Fibroblast of skin of right biceps (primary cell): ENCODE data around the gene PLCB1.

Source experiments
- DNase-seq: peaks from one replicate; pipeline ENCODE4 v3.0.0-alpha.2; 2013

The PLCB1 gene

GRCh38 chr20:8865636-8866035, 733.6 kb downstream of the PLCB1 start:
- DNase-seq: no peak

GRCh38 chr20:8867038-8867740, 735.1 kb downstream of the PLCB1 start:
- no peak for DNase-seq

GRCh38 chr20:8870652-8871051, 738.6 kb downstream of the PLCB1 start:
- no peak for DNase-seq

- no peak for DNase-seq
Observed at GRCh38 chr20:8874437-8874836, 742.4 kb downstream of the PLCB1 start.

GRCh38 chr20:8875586-8875985, 743.5 kb downstream of the PLCB1 start:
- DNase-seq: no peak

- no peak for DNase-seq
Observed at GRCh38 chr20:8876366-8876765, 744.3 kb downstream of the PLCB1 start.

GRCh38 chr20:8877294-8877693, 745.2 kb downstream of the PLCB1 start:
- no peak for DNase-seq

- no peak for DNase-seq
Observed at GRCh38 chr20:8879669-8880068, 747.6 kb downstream of the PLCB1 start.

- DNase-seq: no peak
Observed at GRCh38 chr20:8880085-8880853, 748.2 kb downstream of the PLCB1 start.

- DNase-seq: no peak
Observed at GRCh38 chr20:8891039-8891438, 759.0 kb downstream of the PLCB1 start.

GRCh38 chr20:8895472-8895871, 763.4 kb downstream of the PLCB1 start:
- no peak for DNase-seq

GRCh38 chr20:8898823-8899222, 766.8 kb downstream of the PLCB1 start:
- DNase-seq: no peak

GRCh38 chr20:8901237-8902025, 769.4 kb downstream of the PLCB1 start:
- peak; percentile 1 for DNase-seq

- DNase-seq: no peak
Observed at GRCh38 chr20:8903655-8904605, 771.9 kb downstream of the PLCB1 start.

- no peak for DNase-seq
Observed at GRCh38 chr20:8909596-8909995, 777.5 kb downstream of the PLCB1 start.

GRCh38 chr20:8912096-8912495, 780.0 kb downstream of the PLCB1 start:
- no peak for DNase-seq

- no peak for DNase-seq
Observed at GRCh38 chr20:8912731-8913130, 780.7 kb downstream of the PLCB1 start.

- DNase-seq: no peak
Observed at GRCh38 chr20:8913456-8913855, 781.4 kb downstream of the PLCB1 start.

- no peak for DNase-seq
Observed at GRCh38 chr20:8914421-8914820, 782.4 kb downstream of the PLCB1 start.

- DNase-seq: no peak
Observed at GRCh38 chr20:8917084-8917483, 785.0 kb downstream of the PLCB1 start.

- no peak for DNase-seq
Observed at GRCh38 chr20:8918145-8918544, 786.1 kb downstream of the PLCB1 start.

- no peak for DNase-seq
Observed at GRCh38 chr20:8924539-8924938, 792.5 kb downstream of the PLCB1 start.

- DNase-seq: no peak
Observed at GRCh38 chr20:8930726-8931125, 798.7 kb downstream of the PLCB1 start.
